Neutrophil (primary cell): ENCODE measurements around the gene CD27.

Experiments used
- H3K27ac ChIP-seq: fragments of 200-600 bp; sonication (generic); 2 replicates; pipeline ENCODE4 v1.5.1; 2016; ENCODE audit warnings: mild to moderate bottlenecking, moderate library complexity
- H3K27me3 ChIP-seq: fragments of 200-600 bp; sonication (generic); 2 replicates; pipeline ENCODE4 v1.6.0; 2016; ENCODE audit warnings: mild to moderate bottlenecking
- H3K36me3 ChIP-seq: fragments of 200-600 bp; sonication (generic); 2 replicates; pipeline ENCODE4 v1.5.1; 2017
- H3K4me1 ChIP-seq, 2 experiments: fragments of 200-600 bp in 1 of 2; sonication (generic) in 1 of 2; 1 replicate in 1 of 2; 2 replicates in 1 of 2; pipeline versions ENCODE4 v1.5.1 to v1.6.1; 2013 to 2016; ENCODE audit warnings: low read depth in 1 of 2, low read length in 1 of 2, mild to moderate bottlenecking in 1 of 2, moderate library complexity in 1 of 2; ENCODE audit not compliant: control insufficient read depth in 1 of 2, insufficient read depth in 1 of 2
- H3K4me3 ChIP-seq, 2 experiments: fragments of 200-600 bp in 1 of 2; sonication (generic) in 1 of 2; 1 replicate in 1 of 2; 2 replicates in 1 of 2; pipeline ENCODE4 v1.5.1; 2013 to 2016; ENCODE audit warnings: low read depth in 1 of 2, low read length in 1 of 2, mild to moderate bottlenecking in 1 of 2, moderate library complexity in 1 of 2
- H3K9me3 ChIP-seq: fragments of 200-600 bp; sonication (generic); 2 replicates; pipeline ENCODE4 v1.5.1; 2016
- TF ChIP-seq, protein P1 (sequence below): fragments of 200-600 bp; sonication (generic); IDR thresholded peaks from 2 replicates; pipeline ENCODE4 v1.5.1; 2016; ENCODE audit warnings: antibody characterized with exemption

The CD27 gene

DNA sequence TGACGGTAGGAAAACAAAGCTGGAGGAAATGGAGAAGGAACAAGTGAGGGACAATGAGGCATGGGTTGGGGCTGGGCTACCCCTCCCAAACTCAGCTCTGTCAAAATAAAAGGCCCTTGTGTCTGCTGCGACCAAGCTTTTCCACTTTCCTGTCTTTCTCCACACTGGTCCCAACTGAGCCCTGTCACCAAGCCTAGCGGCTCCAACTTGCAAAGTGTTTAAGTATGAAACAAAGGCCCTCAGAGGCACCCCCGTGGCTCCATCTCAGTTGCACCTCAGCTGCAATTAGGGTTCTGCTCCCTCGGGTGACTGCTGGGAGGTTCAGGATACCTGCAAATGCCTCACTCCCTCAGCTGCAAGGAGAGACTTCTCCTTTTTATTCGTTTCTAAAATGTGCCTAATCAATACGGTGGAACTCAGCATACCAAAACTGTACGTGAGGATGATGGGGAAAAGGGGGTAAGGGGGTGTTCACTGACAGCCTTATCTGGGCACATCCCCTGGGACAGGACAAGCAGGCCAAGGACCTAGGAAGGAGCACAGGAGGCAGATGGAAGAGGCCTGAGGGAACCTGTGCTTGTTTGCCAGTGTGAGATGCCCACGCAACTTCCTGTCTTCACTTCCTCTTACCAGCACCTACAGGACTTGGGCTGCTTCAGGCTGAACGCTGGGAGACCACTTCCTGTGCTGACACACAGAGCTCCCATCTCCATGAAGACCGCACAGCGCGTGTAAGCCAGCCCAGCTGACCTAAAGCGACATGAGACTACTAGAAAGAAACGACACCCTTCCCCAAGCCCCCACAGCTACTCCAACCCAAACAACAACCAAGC, 16.9 kb downstream of the CD27 start:
- peaks cover 73% of the 10 kb centered on the region for H3K36me3 ChIP-seq
- H3K27ac ChIP-seq: peak overlapping the region; percentile 96
- no peaks in the 10 kb centered on the region for H3K27me3 ChIP-seq

GRCh38 chr12:6462234-6462995, 17.7 kb downstream of the CD27 start:
- peaks cover 69% of the 10 kb centered on the region for H3K36me3 ChIP-seq

More for the DNA sequence above, 16.9 kb downstream of the CD27 start:
- no peaks in the 10 kb centered on the region for H3K9me3 ChIP-seq
- TF ChIP-seq, protein P1, sequence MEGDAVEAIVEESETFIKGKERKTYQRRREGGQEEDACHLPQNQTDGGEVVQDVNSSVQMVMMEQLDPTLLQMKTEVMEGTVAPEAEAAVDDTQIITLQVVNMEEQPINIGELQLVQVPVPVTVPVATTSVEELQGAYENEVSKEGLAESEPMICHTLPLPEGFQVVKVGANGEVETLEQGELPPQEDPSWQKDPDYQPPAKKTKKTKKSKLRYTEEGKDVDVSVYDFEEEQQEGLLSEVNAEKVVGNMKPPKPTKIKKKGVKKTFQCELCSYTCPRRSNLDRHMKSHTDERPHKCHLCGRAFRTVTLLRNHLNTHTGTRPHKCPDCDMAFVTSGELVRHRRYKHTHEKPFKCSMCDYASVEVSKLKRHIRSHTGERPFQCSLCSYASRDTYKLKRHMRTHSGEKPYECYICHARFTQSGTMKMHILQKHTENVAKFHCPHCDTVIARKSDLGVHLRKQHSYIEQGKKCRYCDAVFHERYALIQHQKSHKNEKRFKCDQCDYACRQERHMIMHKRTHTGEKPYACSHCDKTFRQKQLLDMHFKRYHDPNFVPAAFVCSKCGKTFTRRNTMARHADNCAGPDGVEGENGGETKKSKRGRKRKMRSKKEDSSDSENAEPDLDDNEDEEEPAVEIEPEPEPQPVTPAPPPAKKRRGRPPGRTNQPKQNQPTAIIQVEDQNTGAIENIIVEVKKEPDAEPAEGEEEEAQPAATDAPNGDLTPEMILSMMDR: no peak
- peak overlapping the region; percentile 19 to 57 for H3K4me3 ChIP-seq
- peaks cover 74 to 77% of the 10 kb centered on the region in 2 experiments for H3K4me1 ChIP-seq

DNA sequence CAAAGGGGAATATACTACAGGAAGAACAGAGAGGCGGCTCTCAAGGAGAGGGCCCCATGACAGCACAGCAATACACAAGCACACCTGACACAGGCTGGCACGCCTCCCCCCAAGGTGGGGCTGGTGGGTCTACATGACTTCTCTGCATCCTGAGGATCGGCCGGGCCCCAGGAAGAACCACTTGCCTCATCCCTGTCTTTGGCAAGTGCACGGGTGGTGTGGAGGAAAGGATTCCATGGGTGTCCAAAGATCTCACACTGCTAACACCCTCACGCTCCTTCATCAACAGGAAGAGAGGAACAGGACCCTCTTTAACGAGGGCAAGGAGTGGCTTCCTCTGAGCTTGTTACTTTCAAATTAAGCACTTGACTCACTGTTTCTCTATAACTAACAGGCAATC, 18.5 kb downstream of the CD27 start:
- H3K4me1 ChIP-seq: peaks cover 84 to 87% of the 10 kb centered on the region in 2 experiments

More at GRCh38 chr12:6462234-6462995, 17.7 kb downstream of the CD27 start:
- Histone ChIP-seq H3K4me3 (peak overlapping the region; percentile 19 to 57), H3K27ac (peak overlapping the region; percentile 96), H3K4me1 (peaks cover 76 to 80% of the 10 kb centered on the region in 2 experiments), H3K9me3 (no peaks in the 10 kb centered on the region), H3K27me3 (no peaks in the 10 kb centered on the region)
- TF ChIP-seq, protein P1: no peak

GRCh38 chr12:6463858-6464257, 19.1 kb downstream of the CD27 start:
- H3K9me3 ChIP-seq: no peaks in the 10 kb centered on the region
- H3K4me1 ChIP-seq: peaks cover 90 to 92% of the 10 kb centered on the region in 2 experiments
- no peak overlapping the region for H3K4me3 ChIP-seq
- no peaks in the 10 kb centered on the region for H3K27me3 ChIP-seq
- H3K27ac ChIP-seq: peak overlapping the region; percentile 96
- TF ChIP-seq, protein P1: no peak
- peaks cover 60% of the 10 kb centered on the region for H3K36me3 ChIP-seq

More for the DNA sequence above, 18.5 kb downstream of the CD27 start:
- Histone ChIP-seq H3K27ac (peak overlapping the region; percentile 96), H3K4me3 (peak overlapping the region in 1 of 2 experiments; percentile 57), H3K36me3 (peaks cover 67% of the 10 kb centered on the region), H3K27me3 (no peaks in the 10 kb centered on the region), H3K9me3 (no peaks in the 10 kb centered on the region)
- TF ChIP-seq, protein P1: no peak

DNA sequence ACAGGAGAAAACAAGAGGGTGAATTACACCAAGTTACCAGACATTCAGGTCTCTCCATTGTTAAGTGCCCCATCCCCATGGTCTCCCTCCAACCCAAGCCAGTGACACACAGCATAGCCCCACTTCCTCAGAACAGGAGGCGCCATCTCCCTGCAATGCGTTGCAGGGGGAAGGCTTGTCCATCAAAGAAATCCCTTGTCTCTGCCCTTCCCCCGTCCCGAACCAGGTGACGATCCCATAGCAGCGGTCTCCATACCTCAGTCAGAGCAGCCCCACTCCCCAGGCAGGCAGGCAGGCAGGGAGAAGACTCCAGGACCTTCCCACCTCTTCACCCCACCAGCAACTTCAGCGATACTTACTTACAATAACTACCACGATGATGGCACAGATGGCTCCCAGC, 19.8 kb downstream of the CD27 start:
- TF ChIP-seq, protein P1: no peak
- peaks cover 90 to 92% of the 10 kb centered on the region in 2 experiments for H3K4me1 ChIP-seq
- no peak overlapping the region for H3K4me3 ChIP-seq
- H3K27me3 ChIP-seq: no peaks in the 10 kb centered on the region
- peaks cover 54% of the 10 kb centered on the region for H3K36me3 ChIP-seq
- peak overlapping the region; percentile 96 for H3K27ac ChIP-seq
- no peaks in the 10 kb centered on the region for H3K9me3 ChIP-seq
